Measurements from ENCODE around the gene PLEKHG2.

GRCh38 chr19:39475748-39476147, 63.3 kb downstream of the PLEKHG2 start:
- TF ChIP-seq, protein P1, sequence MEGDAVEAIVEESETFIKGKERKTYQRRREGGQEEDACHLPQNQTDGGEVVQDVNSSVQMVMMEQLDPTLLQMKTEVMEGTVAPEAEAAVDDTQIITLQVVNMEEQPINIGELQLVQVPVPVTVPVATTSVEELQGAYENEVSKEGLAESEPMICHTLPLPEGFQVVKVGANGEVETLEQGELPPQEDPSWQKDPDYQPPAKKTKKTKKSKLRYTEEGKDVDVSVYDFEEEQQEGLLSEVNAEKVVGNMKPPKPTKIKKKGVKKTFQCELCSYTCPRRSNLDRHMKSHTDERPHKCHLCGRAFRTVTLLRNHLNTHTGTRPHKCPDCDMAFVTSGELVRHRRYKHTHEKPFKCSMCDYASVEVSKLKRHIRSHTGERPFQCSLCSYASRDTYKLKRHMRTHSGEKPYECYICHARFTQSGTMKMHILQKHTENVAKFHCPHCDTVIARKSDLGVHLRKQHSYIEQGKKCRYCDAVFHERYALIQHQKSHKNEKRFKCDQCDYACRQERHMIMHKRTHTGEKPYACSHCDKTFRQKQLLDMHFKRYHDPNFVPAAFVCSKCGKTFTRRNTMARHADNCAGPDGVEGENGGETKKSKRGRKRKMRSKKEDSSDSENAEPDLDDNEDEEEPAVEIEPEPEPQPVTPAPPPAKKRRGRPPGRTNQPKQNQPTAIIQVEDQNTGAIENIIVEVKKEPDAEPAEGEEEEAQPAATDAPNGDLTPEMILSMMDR (IDR thresholded peaks at IDR 0.05; ENCODE audit: low read depth, low read length, missing input control): no peak
- TF ChIP-seq REST (IDR thresholded peaks at IDR 0.05): no peak
- TF ChIP-seq RAD21 (IDR thresholded peaks at IDR 0.05): no peak
- no peak for TF ChIP-seq RXRA (IDR thresholded peaks at IDR 0.05)
- TF ChIP-seq JUND (IDR thresholded peaks at IDR 0.05): no peak
- no peak for TF ChIP-seq SP1 (IDR thresholded peaks at IDR 0.05)
- no peak for TF ChIP-seq GABPA (IDR thresholded peaks at IDR 0.05 in 1 of 2, conservative IDR thresholded peaks at IDR 0.05 in 1 of 2)
- no peak for TF ChIP-seq YY1 (IDR thresholded peaks at IDR 0.05)
- TF ChIP-seq, protein P2, sequence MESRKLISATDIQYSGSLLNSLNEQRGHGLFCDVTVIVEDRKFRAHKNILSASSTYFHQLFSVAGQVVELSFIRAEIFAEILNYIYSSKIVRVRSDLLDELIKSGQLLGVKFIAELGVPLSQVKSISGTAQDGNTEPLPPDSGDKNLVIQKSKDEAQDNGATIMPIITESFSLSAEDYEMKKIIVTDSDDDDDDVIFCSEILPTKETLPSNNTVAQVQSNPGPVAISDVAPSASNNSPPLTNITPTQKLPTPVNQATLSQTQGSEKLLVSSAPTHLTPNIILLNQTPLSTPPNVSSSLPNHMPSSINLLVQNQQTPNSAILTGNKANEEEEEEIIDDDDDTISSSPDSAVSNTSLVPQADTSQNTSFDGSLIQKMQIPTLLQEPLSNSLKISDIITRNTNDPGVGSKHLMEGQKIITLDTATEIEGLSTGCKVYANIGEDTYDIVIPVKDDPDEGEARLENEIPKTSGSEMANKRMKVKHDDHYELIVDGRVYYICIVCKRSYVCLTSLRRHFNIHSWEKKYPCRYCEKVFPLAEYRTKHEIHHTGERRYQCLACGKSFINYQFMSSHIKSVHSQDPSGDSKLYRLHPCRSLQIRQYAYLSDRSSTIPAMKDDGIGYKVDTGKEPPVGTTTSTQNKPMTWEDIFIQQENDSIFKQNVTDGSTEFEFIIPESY (IDR thresholded peaks at IDR 0.05): no peak
- no peak for TF ChIP-seq HNF4A (conservative IDR thresholded peaks at IDR 0.05)
- no peak for TF ChIP-seq TAF1 (conservative IDR thresholded peaks at IDR 0.05)
- TF ChIP-seq, protein P3, sequence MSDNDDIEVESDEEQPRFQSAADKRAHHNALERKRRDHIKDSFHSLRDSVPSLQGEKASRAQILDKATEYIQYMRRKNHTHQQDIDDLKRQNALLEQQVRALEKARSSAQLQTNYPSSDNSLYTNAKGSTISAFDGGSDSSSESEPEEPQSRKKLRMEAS (IDR thresholded peaks at IDR 0.05): no peak
